ENCODE results near the gene GSTA1. TPM values are rescaled to one million over a fixed set of nuclear protein-coding genes. Genes with fewer than 3 reads are reported as not detected.
A peak's percentile ranks its signal among the peaks of the same experiment; 100 is the strongest.
"Not testable (repeated sequence)": the region's sequence is repeated elsewhere in the genome, so short reads cannot be mapped to it uniquely, and the experiment has no call there.

Gene GSTA1
- total and polyA plus RNA-seq, 4 donors, result 1.7 to 248 TPM; not detected in 2

DNA sequence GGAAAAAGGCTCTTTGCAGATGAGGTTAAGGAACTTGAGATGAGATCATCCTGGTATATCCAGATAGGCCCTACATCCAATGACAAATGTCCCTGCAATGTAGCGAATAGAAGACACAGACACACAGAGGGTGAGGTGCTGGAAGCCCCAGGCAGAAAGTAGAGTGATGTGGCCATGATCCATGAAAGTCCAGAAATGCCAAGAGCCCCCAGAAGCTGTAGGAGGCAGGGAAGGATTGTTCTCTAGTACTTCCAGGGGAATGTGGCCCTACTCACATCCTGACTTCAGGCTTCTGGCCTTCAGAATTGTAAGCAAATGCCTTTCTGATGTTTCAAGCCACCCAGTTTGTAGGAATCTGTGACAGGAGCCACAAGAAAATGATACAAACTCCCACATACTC lies 14.0 kb downstream of the GSTA1 start:
- H3K4me1 ChIP-seq (ENCODE audit: control insufficient read depth in 1 of 2, insufficient read depth in 2 of 2, low read length in 2 of 2); H3K9me3 ChIP-seq (ENCODE audit: control insufficient read depth, low read length); H3K36me3 ChIP-seq (ENCODE audit: control insufficient read depth in 1 of 2, insufficient read depth in 2 of 2, low read length in 1 of 2); ATAC-seq (ENCODE audit: low FRiP score); intact Hi-C loops (cut with DNase I); DNase-seq; H3K4me3 ChIP-seq (ENCODE audit: low read length in 2 of 2); H3K27me3 ChIP-seq (ENCODE audit: control insufficient read depth in 1 of 2, insufficient read depth in 2 of 2, low read length in 1 of 2): not testable (repeated sequence)
- H3K27ac ChIP-seq (ENCODE audit: low read depth in 1 of 2, low read length in 2 of 2), result peak overlapping the region in 1 of 2 donors; percentile 64
- 40 to 59% methylated on average over 1 of the region's 1 CpG for WGBS, 2 donors

GRCh38 chr6:52788478-52788877 lies 15.1 kb downstream of the GSTA1 start:
- 67 to 68% methylated on average over 3 of the region's 3 CpGs for WGBS, 2 donors
- intact Hi-C loops (cut with DNase I), result no loop called here
- no peaks in the 10 kb centered on the region for H3K27me3 ChIP-seq (ENCODE audit: control insufficient read depth in 1 of 2, insufficient read depth in 2 of 2, low read length in 1 of 2)
- no peaks in the 10 kb centered on the region for H3K4me1 ChIP-seq (ENCODE audit: control insufficient read depth in 1 of 2, insufficient read depth in 2 of 2, low read length in 2 of 2)
- no peak overlapping the region for H3K4me3 ChIP-seq (ENCODE audit: low read length in 2 of 2)
- no peak overlapping the region for H3K27ac ChIP-seq (ENCODE audit: low read depth in 1 of 2, low read length in 2 of 2)
- DNase-seq (no peak), ATAC-seq (ENCODE audit: low FRiP score) (no peak)
- no peaks in the 10 kb centered on the region for H3K36me3 ChIP-seq (ENCODE audit: control insufficient read depth in 1 of 2, insufficient read depth in 2 of 2, low read length in 1 of 2)
- no peaks in the 10 kb centered on the region for H3K9me3 ChIP-seq (ENCODE audit: control insufficient read depth, low read length)

DNA sequence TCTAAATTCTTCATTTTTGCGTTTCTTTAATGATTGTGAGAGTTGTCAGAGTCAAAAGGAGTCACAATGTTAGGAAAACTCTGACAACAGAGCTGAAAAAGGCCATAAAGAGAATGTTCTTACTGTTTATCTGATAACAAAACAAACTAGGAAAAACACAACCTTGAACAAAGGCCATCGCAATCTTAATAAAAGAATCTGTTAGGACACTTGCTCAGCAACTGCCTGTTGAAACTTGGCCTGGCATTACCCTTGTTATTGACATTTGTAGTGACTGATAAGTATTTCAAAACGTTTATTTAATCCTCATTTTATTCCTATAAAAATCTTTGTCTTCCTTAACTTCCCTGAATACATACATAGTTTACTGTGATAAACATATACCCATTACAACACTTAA lies 15.7 kb downstream of the GSTA1 start:
- no peak overlapping the region for H3K27ac ChIP-seq (ENCODE audit: low read depth in 1 of 2, low read length in 2 of 2)
- intact Hi-C loops (cut with DNase I), result no loop called here
- ATAC-seq (ENCODE audit: low FRiP score) (no peak), DNase-seq (no peak)
- no peaks in the 10 kb centered on the region for H3K9me3 ChIP-seq (ENCODE audit: control insufficient read depth, low read length)
- H3K4me1 ChIP-seq (ENCODE audit: control insufficient read depth in 1 of 2, insufficient read depth in 2 of 2, low read length in 2 of 2), result no peaks in the 10 kb centered on the region
- H3K27me3 ChIP-seq (ENCODE audit: control insufficient read depth in 1 of 2, insufficient read depth in 2 of 2, low read length in 1 of 2), result no peaks in the 10 kb centered on the region
- WGBS, 2 donors, result 46 to 49% methylated on average over 3 of the region's 3 CpGs
- no peak overlapping the region for H3K4me3 ChIP-seq (ENCODE audit: low read length in 2 of 2)
- no peaks in the 10 kb centered on the region for H3K36me3 ChIP-seq (ENCODE audit: control insufficient read depth in 1 of 2, insufficient read depth in 2 of 2, low read length in 1 of 2)

- intact Hi-C loops (cut with DNase I), result no loop called here
Observed at GRCh38 chr6:52786249-52786956, 17.2 kb downstream of the GSTA1 start.

GRCh38 chr6:52782696-52783274 lies 20.8 kb downstream of the GSTA1 start:
- H3K9me3 ChIP-seq (ENCODE audit: control insufficient read depth, low read length); intact Hi-C loops (cut with DNase I); DNase-seq; ATAC-seq (ENCODE audit: low FRiP score); H3K27me3 ChIP-seq (ENCODE audit: control insufficient read depth in 1 of 2, insufficient read depth in 2 of 2, low read length in 1 of 2); H3K36me3 ChIP-seq (ENCODE audit: control insufficient read depth in 1 of 2, insufficient read depth in 2 of 2, low read length in 1 of 2); H3K27ac ChIP-seq (ENCODE audit: low read depth in 1 of 2, low read length in 2 of 2); H3K4me3 ChIP-seq (ENCODE audit: low read length in 2 of 2); H3K4me1 ChIP-seq (ENCODE audit: control insufficient read depth in 1 of 2, insufficient read depth in 2 of 2, low read length in 2 of 2): not testable (repeated sequence)
- WGBS, 2 donors, result 33 to 40% methylated on average over 3 of the region's 3 CpGs

More at GRCh38 chr6:52786249-52786956, 17.2 kb downstream of the GSTA1 start:
- Histone ChIP-seq H3K4me1 (ENCODE audit: control insufficient read depth in 1 of 2, insufficient read depth in 2 of 2, low read length in 2 of 2) (no peaks in the 10 kb centered on the region), H3K9me3 (ENCODE audit: control insufficient read depth, low read length) (no peaks in the 10 kb centered on the region), H3K27ac (ENCODE audit: low read depth in 1 of 2, low read length in 2 of 2) (no peak overlapping the region), H3K4me3 (ENCODE audit: low read length in 2 of 2) (no peak overlapping the region), H3K27me3 (ENCODE audit: control insufficient read depth in 1 of 2, insufficient read depth in 2 of 2, low read length in 1 of 2) (no peaks in the 10 kb centered on the region), H3K36me3 (ENCODE audit: control insufficient read depth in 1 of 2, insufficient read depth in 2 of 2, low read length in 1 of 2) (no peaks in the 10 kb centered on the region)
- DNase-seq (no peak), ATAC-seq (ENCODE audit: low FRiP score) (no peak)
- WGBS, 2 donors, result 90 to 95% methylated on average over 22 to 24 of the region's 24 CpGs

DNA sequence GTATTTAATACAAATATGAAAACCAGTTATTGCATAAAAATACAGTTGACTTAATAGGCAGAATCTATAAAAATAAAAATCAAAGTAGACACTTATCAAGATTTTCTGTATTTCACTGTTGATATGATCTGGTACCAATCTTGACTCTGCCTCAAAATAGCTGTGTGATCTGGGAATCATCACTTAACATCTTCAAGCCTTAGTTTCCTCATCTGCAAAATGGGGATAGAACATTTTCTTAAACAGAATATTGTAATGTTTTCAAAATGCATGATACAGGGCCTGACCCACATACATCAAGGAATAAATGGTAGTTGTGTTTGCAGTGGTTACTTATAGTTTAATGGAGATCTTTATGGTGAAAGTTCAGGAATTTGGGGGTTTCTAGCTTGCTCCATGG lies 21.4 kb downstream of the GSTA1 start:
- H3K9me3 ChIP-seq (ENCODE audit: control insufficient read depth, low read length); intact Hi-C loops (cut with DNase I); DNase-seq; H3K36me3 ChIP-seq (ENCODE audit: control insufficient read depth in 1 of 2, insufficient read depth in 2 of 2, low read length in 1 of 2); H3K4me3 ChIP-seq (ENCODE audit: low read length in 2 of 2); H3K4me1 ChIP-seq (ENCODE audit: control insufficient read depth in 1 of 2, insufficient read depth in 2 of 2, low read length in 2 of 2); H3K27me3 ChIP-seq (ENCODE audit: control insufficient read depth in 1 of 2, insufficient read depth in 2 of 2, low read length in 1 of 2); H3K27ac ChIP-seq (ENCODE audit: low read depth in 1 of 2, low read length in 2 of 2); ATAC-seq (ENCODE audit: low FRiP score): not testable (repeated sequence)

- ATAC-seq (ENCODE audit: low FRiP score) (no peak), DNase-seq (no peak)
- H3K9me3 ChIP-seq (ENCODE audit: control insufficient read depth, low read length), result no peaks in the 10 kb centered on the region
- no peaks in the 10 kb centered on the region for H3K27me3 ChIP-seq (ENCODE audit: control insufficient read depth in 1 of 2, insufficient read depth in 2 of 2, low read length in 1 of 2)
- no peak overlapping the region for H3K27ac ChIP-seq (ENCODE audit: low read depth in 1 of 2, low read length in 2 of 2)
- intact Hi-C loops (cut with DNase I), result no loop called here
- H3K36me3 ChIP-seq (ENCODE audit: control insufficient read depth in 1 of 2, insufficient read depth in 2 of 2, low read length in 1 of 2), result no peaks in the 10 kb centered on the region
- H3K4me3 ChIP-seq (ENCODE audit: low read length in 2 of 2), result no peak overlapping the region
- WGBS, 2 donors, result 44 to 50% methylated on average over 1 of the region's 1 CpG
- H3K4me1 ChIP-seq (ENCODE audit: control insufficient read depth in 1 of 2, insufficient read depth in 2 of 2, low read length in 2 of 2), result no peaks in the 10 kb centered on the region
Observed at GRCh38 chr6:52779237-52779636, 24.4 kb downstream of the GSTA1 start.

GRCh38 chr6:52776711-52777351 lies 26.8 kb downstream of the GSTA1 start:
- DNase-seq; H3K36me3 ChIP-seq (ENCODE audit: control insufficient read depth in 1 of 2, insufficient read depth in 2 of 2, low read length in 1 of 2); intact Hi-C loops (cut with DNase I); H3K27ac ChIP-seq (ENCODE audit: low read depth in 1 of 2, low read length in 2 of 2); H3K9me3 ChIP-seq (ENCODE audit: control insufficient read depth, low read length); ATAC-seq (ENCODE audit: low FRiP score); H3K4me3 ChIP-seq (ENCODE audit: low read length in 2 of 2); H3K4me1 ChIP-seq (ENCODE audit: control insufficient read depth in 1 of 2, insufficient read depth in 2 of 2, low read length in 2 of 2); H3K27me3 ChIP-seq (ENCODE audit: control insufficient read depth in 1 of 2, insufficient read depth in 2 of 2, low read length in 1 of 2): not testable (repeated sequence)
- 88 to 91% methylated on average over 9 of the region's 9 CpGs for WGBS, 2 donors

GRCh38 chr6:52769399-52769798 lies 34.2 kb downstream of the GSTA1 start:
- intact Hi-C loops (cut with DNase I); H3K27me3 ChIP-seq (ENCODE audit: control insufficient read depth in 1 of 2, insufficient read depth in 2 of 2, low read length in 1 of 2); DNase-seq; H3K4me3 ChIP-seq (ENCODE audit: low read length in 2 of 2); H3K27ac ChIP-seq (ENCODE audit: low read depth in 1 of 2, low read length in 2 of 2); ATAC-seq (ENCODE audit: low FRiP score); H3K4me1 ChIP-seq (ENCODE audit: control insufficient read depth in 1 of 2, insufficient read depth in 2 of 2, low read length in 2 of 2); H3K36me3 ChIP-seq (ENCODE audit: control insufficient read depth in 1 of 2, insufficient read depth in 2 of 2, low read length in 1 of 2); H3K9me3 ChIP-seq (ENCODE audit: control insufficient read depth, low read length): not testable (repeated sequence)
- 71 to 80% methylated on average over 4 of the region's 4 CpGs for WGBS, 2 donors

All from aorta (tissue), 5 donors.